SU-DHL-6 (cell line): ENCODE measurements around the gene PDXP.

ENCODE experiments used
- H2AFZ ChIP-seq: fragments of 200-600 bp; sonication (generic); 2 replicates; pipeline ENCODE4 v1.6.1; 2014; ENCODE audit warnings: low read depth, mild to moderate bottlenecking, moderate library complexity, mixed read lengths, antibody characterized with exemption, low read length; ENCODE audit not compliant: severe bottlenecking
- H3F3A ChIP-seq: fragments of 200-600 bp; shearing (Covaris generic); 2 replicates; pipeline ENCODE4 v1.6.0; 2016; ENCODE audit warnings: antibody characterized with exemption, mild to moderate bottlenecking; ENCODE audit not compliant: insufficient read depth
- H3K27ac ChIP-seq: fragments of 200-600 bp; sonication (generic); 2 replicates; pipeline ENCODE4 v1.5.1; 2016; ENCODE audit warnings: low read depth, mild to moderate bottlenecking, low read length, moderate library complexity, mixed read lengths
- H3K27me3 ChIP-seq: fragments of 200-600 bp; sonication (generic), shearing (Covaris generic); 2 replicates; pipeline ENCODE4 v1.6.0; 2014; ENCODE audit warnings: mild to moderate bottlenecking, low read length
- H3K36me3 ChIP-seq: fragments of 200-600 bp; sonication (generic); 2 replicates; pipeline ENCODE4 v1.6.1; 2014; ENCODE audit warnings: mild to moderate bottlenecking, low read length, mixed read lengths
- H3K4me2 ChIP-seq: fragments of 300-600, 200-600 bp; shearing (Covaris generic), sonication (generic); 2 replicates; pipeline ENCODE4 v1.6.0; 2014; ENCODE audit warnings: low read length, low read depth, mild to moderate bottlenecking; ENCODE audit not compliant: poor library complexity, severe bottlenecking
- H3K4me3 ChIP-seq: fragments of 200-600 bp; sonication (generic); 2 replicates; pipeline ENCODE4 v1.5.1; 2014; ENCODE audit warnings: antibody characterized with exemption, low read length, mild to moderate bottlenecking, mixed read lengths; ENCODE audit not compliant: insufficient read depth, poor library complexity, severe bottlenecking
- H3K79me2 ChIP-seq: fragments of 200-600 bp; sonication (generic); 2 replicates; pipeline ENCODE4 v1.6.1; 2014; ENCODE audit warnings: mild to moderate bottlenecking, low read length, moderate library complexity; ENCODE audit not compliant: insufficient read depth
- H3K9ac ChIP-seq: fragments of 200-600 bp; sonication (generic); 2 replicates; pipeline ENCODE4 v1.7.0; 2014; ENCODE audit warnings: mild to moderate bottlenecking, low read length
- H3K9me2 ChIP-seq: fragments of 200-600 bp; sonication (generic); replicated peaks from 2 replicates; pipeline ENCODE4 v1.6.1; 2014; ENCODE audit warnings: low read length; ENCODE audit not compliant: insufficient read depth
- H3K9me3 ChIP-seq: fragments of 200-600 bp; sonication (generic); 2 replicates; pipeline ENCODE4 v1.6.1; 2014; ENCODE audit warnings: low read length, mixed read lengths; ENCODE audit not compliant: insufficient read depth
- H4K20me1 ChIP-seq: fragments of 200-600 bp; sonication (generic); 2 replicates; pipeline ENCODE4 v1.6.1; 2014; ENCODE audit warnings: low read depth, mild to moderate bottlenecking, antibody characterized with exemption, low read length, moderate library complexity, mixed read lengths
- CTCF ChIP-seq: fragments of 200-600 bp; sonication (generic); IDR thresholded peaks from one replicate; pipeline ENCODE4 v1.5.1; 2017; ENCODE audit warnings: antibody characterized with exemption, mild to moderate bottlenecking, low read length, moderate library complexity; ENCODE audit not compliant: insufficient read depth, poor library complexity, severe bottlenecking
- EZH2phosphoT487 ChIP-seq: fragments of 200-600 bp; sonication (generic), shearing (Covaris generic); conservative IDR thresholded peaks from 2 replicates; pipeline ENCODE4 v1.6.1; 2018; ENCODE audit warnings: mild to moderate bottlenecking, antibody characterized with exemption, low read length, moderate library complexity, mixed read lengths

Gene PDXP

GRCh38 chr22:37641561-37641949 is 17.0 kb upstream of the PDXP start:
- H3K9me2 ChIP-seq: no peaks in the 10 kb centered on the region
- H3K9ac ChIP-seq: no peak overlapping the region; the same call in 1 of the 2 replicates
- H2AFZ ChIP-seq: no peak overlapping the region
- H3K4me2 ChIP-seq: peak overlapping the region; percentile 86
- H3K27ac ChIP-seq: 0 out of 2 replicates have a peak overlapping the region, but pooled peaks have one; percentile 1
- no peaks in the 10 kb centered on the region for H4K20me1 ChIP-seq
- no peaks in the 10 kb centered on the region for H3K27me3 ChIP-seq
- no peaks in the 10 kb centered on the region for H3K36me3 ChIP-seq
- H3K9me3 ChIP-seq: no peaks in the 10 kb centered on the region
- no peak for TF ChIP-seq EZH2phosphoT487
- TF ChIP-seq CTCF: no peak
- H3K4me3 ChIP-seq: no peak overlapping the region
- peaks cover 19% of the 10 kb centered on the region; the same call in 1 of the 2 replicates for H3F3A ChIP-seq
- H3K79me2 ChIP-seq: peaks cover 12% of the 10 kb centered on the region

GRCh38 chr22:37643225-37643847 is 15.2 kb upstream of the PDXP start:
- Histone ChIP-seq H4K20me1 (no peaks in the 10 kb centered on the region), H2AFZ (no peak overlapping the region), H3K79me2 (peaks cover 12% of the 10 kb centered on the region), H3K4me2 (no peak overlapping the region), H3K36me3 (no peaks in the 10 kb centered on the region), H3K27me3 (no peaks in the 10 kb centered on the region), H3K4me3 (no peak overlapping the region), H3F3A (peaks cover 19% of the 10 kb centered on the region; the same call in 1 of the 2 replicates), H3K27ac (no peak overlapping the region), H3K9me3 (no peaks in the 10 kb centered on the region), H3K9ac (no peak overlapping the region), H3K9me2 (no peaks in the 10 kb centered on the region)
- peak; percentile 81 for TF ChIP-seq CTCF
- no peak for TF ChIP-seq EZH2phosphoT487

- Histone ChIP-seq H3K9me2 (no peaks in the 10 kb centered on the region), H3K27me3 (no peaks in the 10 kb centered on the region), H3K4me3 (no peak overlapping the region), H3K4me2 (no peak overlapping the region), H3K36me3 (no peaks in the 10 kb centered on the region), H3K9ac (no peak overlapping the region), H3K79me2 (no peaks in the 10 kb centered on the region), H3F3A (no peaks in the 10 kb centered on the region), H3K27ac (no peak overlapping the region), H4K20me1 (no peaks in the 10 kb centered on the region), H3K9me3 (no peaks in the 10 kb centered on the region), H2AFZ (no peak overlapping the region)
- TF ChIP-seq CTCF (no peak), EZH2phosphoT487 (no peak)
Measured at GRCh38 chr22:37647317-37647716, 11.2 kb upstream of the PDXP start.
